Tibial nerve (tissue), 4 donors: ENCODE measurements around the gene ILKAP. TPM values are rescaled to one million over a fixed set of nuclear protein-coding genes. Genes with fewer than 3 reads are reported as not detected.
A peak's percentile ranks its signal among the peaks of the same experiment; 100 is the strongest.

Source experiments
- DNase-seq, 2 donors: peaks; one replicate each; pipeline ENCODE4 v3.0.0-alpha.2; 2019; ENCODE audit warnings: low spot score in 2 of 2
- H3K27ac ChIP-seq, 4 donors: fragments of 200-600 bp; sonication (generic) in 3 of 4; one replicate each; pipeline ENCODE4 v1.5.1; 2017 to 2019; ENCODE audit warnings: mild to moderate bottlenecking in 1 of 4
- H3K27me3 ChIP-seq, 2 donors: fragments of 200-600 bp; sonication (generic) in 1 of 2; one replicate each; pipeline versions ENCODE4 v1.5.1 to v1.6.0; 2017 to 2019
- H3K36me3 ChIP-seq, 3 donors: fragments of 200-600 bp; sonication (generic); one replicate each; pipeline ENCODE4 v1.5.1; 2018 to 2019
- H3K4me1 ChIP-seq, 4 donors: fragments of 200-600 bp; sonication (generic) in 3 of 4; one replicate each; pipeline ENCODE4 v1.5.1; 2017 to 2019
- H3K4me3 ChIP-seq, 4 donors: fragments of 200-600 bp; sonication (generic) in 3 of 4; one replicate each; pipeline ENCODE4 v1.5.1; 2017 to 2019; ENCODE audit warnings: mild to moderate bottlenecking in 1 of 4, moderate library complexity in 1 of 4
- H3K9me3 ChIP-seq, 4 donors: fragments of 200-600 bp; sonication (generic) in 3 of 4; one replicate each; pipeline ENCODE4 v1.5.1; 2017 to 2019
- EP300 ChIP-seq, 2 donors: sonication (generic); formaldehyde crosslinking; IDR thresholded peaks; one replicate each; pipeline ENCODE4 v1.6.1; 2017; ENCODE audit warnings: antibody characterized with exemption in 2 of 2, mild to moderate bottlenecking in 1 of 2
- POLR2A ChIP-seq, 2 donors: fragments of 450-650 bp; IDR thresholded peaks; one replicate each; pipeline ENCODE4 v1.6.1; 2017; ENCODE audit warnings: antibody characterized with exemption in 2 of 2, mild to moderate bottlenecking in 2 of 2, moderate library complexity in 2 of 2
- WGBS, 2 donors: methylation state at CpG; one replicate each; pipeline ENCODE4 v1.1.5; 2018; 5-methylcytosine and 5-hydroxymethylcytosine counted together
- total RNA-seq, 4 donors: library from RNA; depleted of rRNA; stranded (reverse); fragments of >200 nt; gene quantifications; one replicate each; pipeline ENCODE4 v1.1.0, GENCODE V29; 2016
- TF ChIP-seq, protein P1 (sequence below), 5 experiments: fragments of 200-600 bp in 3 of 5; fragments of 450-650 bp in 2 of 5; sonication (generic) in 3 of 5; IDR thresholded peaks; one replicate each; pipeline ENCODE4 v1.5.1; 2016 to 2019; ENCODE audit warnings: antibody characterized with exemption in 5 of 5, mild to moderate bottlenecking in 3 of 5, moderate library complexity in 2 of 5

Gene ILKAP
- total RNA-seq, 4 donors from 2014 or later, result 40.8 to 53.1 (median 47.9) TPM

DNA sequence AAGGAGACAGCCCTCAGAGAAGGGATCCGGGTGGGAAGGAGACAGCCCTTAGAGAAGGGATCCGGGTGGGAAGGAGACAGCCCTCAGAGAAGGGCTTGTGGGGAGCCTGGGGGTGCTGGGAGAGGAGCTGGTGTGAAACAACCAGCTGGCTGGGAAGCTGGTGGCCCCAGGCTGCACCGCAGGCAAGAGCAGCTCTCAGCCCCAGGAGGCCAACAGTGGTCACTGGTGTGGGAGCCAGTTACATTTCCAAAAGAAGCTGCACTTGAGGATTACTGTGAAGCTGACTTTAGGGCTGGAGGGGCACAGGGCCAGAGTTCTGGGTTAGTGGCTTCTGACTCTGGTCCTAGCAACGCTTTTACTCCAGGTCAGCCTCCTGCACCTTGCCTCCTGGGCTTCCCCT, 33.1 kb upstream of the ILKAP start:
- no peak for DNase-seq
- WGBS, 2 donors, result 81 to 86% methylated on average over 4 of the region's 4 CpGs
- Histone ChIP-seq H3K4me1 (peaks cover 0 to 29% (median 10%) of the 10 kb centered on the region in 4 donors), H3K36me3 (no peaks in the 10 kb centered on the region), H3K4me3 (no peak overlapping the region), H3K27me3 (peaks cover 0 to 19% of the 10 kb centered on the region in 2 donors), H3K9me3 (no peaks in the 10 kb centered on the region), H3K27ac (no peak overlapping the region)
- TF ChIP-seq, protein P1, sequence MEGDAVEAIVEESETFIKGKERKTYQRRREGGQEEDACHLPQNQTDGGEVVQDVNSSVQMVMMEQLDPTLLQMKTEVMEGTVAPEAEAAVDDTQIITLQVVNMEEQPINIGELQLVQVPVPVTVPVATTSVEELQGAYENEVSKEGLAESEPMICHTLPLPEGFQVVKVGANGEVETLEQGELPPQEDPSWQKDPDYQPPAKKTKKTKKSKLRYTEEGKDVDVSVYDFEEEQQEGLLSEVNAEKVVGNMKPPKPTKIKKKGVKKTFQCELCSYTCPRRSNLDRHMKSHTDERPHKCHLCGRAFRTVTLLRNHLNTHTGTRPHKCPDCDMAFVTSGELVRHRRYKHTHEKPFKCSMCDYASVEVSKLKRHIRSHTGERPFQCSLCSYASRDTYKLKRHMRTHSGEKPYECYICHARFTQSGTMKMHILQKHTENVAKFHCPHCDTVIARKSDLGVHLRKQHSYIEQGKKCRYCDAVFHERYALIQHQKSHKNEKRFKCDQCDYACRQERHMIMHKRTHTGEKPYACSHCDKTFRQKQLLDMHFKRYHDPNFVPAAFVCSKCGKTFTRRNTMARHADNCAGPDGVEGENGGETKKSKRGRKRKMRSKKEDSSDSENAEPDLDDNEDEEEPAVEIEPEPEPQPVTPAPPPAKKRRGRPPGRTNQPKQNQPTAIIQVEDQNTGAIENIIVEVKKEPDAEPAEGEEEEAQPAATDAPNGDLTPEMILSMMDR (IDR thresholded peaks at IDR 0.05), result no peak
- TF ChIP-seq POLR2A (IDR thresholded peaks at IDR 0.05) (no peak), EP300 (IDR thresholded peaks at IDR 0.05) (no peak)

DNA sequence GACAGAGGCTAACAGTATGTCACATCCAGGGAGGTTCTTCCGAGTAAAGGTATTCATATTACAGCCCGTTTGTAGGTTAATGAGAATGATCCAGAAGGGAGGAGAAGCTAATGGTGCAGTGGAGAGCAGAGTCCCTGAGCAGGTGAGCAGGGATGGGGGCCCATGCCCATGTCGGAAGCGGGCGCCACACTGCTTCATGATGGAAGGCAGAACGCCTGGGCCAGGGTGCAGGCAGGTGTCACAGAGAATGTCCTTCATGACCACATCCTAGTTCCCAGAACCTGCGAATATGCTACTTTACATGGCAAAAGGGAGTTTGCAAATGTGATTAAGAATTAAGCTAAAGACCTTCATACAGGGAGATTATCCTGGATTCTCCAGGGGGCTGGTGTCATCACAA, 32.4 kb upstream of the ILKAP start:
- TF ChIP-seq POLR2A (IDR thresholded peaks at IDR 0.05) (no peak), EP300 (IDR thresholded peaks at IDR 0.05) (no peak)
- TF ChIP-seq, protein P1 (IDR thresholded peaks at IDR 0.05), result no peak
- Histone ChIP-seq H3K4me3 (no peak overlapping the region), H3K9me3 (no peaks in the 10 kb centered on the region), H3K27me3 (peaks cover 0 to 19% of the 10 kb centered on the region in 2 donors), H3K4me1 (peaks cover 0 to 28% (median 10%) of the 10 kb centered on the region in 4 donors), H3K27ac (no peak overlapping the region), H3K36me3 (no peaks in the 10 kb centered on the region)
- DNase-seq, result no peak
- 90 to 94% methylated on average over 6 to 7 of the region's 7 CpGs for WGBS, 2 donors

DNA sequence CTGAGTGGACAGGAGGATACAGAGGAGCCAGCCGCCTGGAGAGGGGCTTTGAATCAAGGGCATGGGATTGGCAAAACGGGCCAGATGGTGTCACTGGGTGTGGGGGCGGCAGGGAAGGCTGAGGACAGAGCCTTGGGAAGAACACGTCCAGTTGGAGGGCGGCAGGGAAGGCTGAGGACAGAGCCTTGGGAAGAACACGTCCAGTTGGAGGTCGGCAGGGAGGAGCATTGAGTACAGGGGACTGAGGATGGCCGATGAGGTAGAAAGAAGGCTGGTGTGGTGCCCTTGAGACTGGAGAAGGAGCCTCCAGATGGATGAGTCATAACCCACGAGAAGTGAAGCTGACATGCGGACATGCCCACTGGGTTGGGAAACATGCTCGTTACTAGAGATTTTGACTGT, 31.8 kb upstream of the ILKAP start:
- WGBS, 2 donors, result 62 to 78% methylated on average over 11 of the region's 11 CpGs
- no peak overlapping the region for H3K27ac ChIP-seq

DNA sequence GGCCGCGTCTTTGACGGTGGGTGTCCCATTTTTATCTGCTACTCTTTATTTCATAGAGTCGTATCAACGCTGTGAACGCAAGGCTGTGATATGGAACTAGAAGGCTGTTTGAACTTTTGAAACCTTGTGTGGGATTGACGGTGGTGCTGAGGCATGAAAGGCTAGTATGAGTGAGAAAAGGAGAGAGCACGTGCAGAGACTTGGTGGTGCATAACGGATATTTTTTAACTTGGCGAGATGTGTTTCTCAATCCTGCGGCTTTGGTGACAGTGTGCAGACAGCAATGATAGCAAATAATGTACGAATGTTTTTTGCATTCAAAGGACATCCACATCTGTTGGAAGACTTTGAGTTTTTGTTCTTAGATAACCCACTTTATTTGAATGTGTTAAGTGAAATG, 30.1 kb upstream of the ILKAP start:
- H3K27ac ChIP-seq, result no peak overlapping the region
- TF ChIP-seq POLR2A (IDR thresholded peaks at IDR 0.05) (no peak), EP300 (IDR thresholded peaks at IDR 0.05) (no peak)
- TF ChIP-seq, protein P1 (IDR thresholded peaks at IDR 0.05), result no peak
- no peaks in the 10 kb centered on the region for H3K9me3 ChIP-seq
- WGBS, 2 donors, result 77 to 89% methylated on average over 12 of the region's 12 CpGs
- no peaks in the 10 kb centered on the region for H3K36me3 ChIP-seq
- H3K4me1 ChIP-seq, result peaks cover 0 to 29% (median 8%) of the 10 kb centered on the region in 4 donors
- no peak for DNase-seq
- H3K4me3 ChIP-seq, result no peak overlapping the region
- H3K27me3 ChIP-seq, result peaks cover 0 to 10% of the 10 kb centered on the region in 2 donors

More for the DNA sequence above, 31.8 kb upstream of the ILKAP start:
- Histone ChIP-seq H3K4me1 (peaks cover 0 to 28% (median 12%) of the 10 kb centered on the region in 4 donors), H3K36me3 (no peaks in the 10 kb centered on the region), H3K4me3 (no peak overlapping the region), H3K27me3 (peaks cover 0 to 16% of the 10 kb centered on the region in 2 donors), H3K9me3 (no peaks in the 10 kb centered on the region)
- TF ChIP-seq, protein P1 (IDR thresholded peaks at IDR 0.05), result no peak
- no peak for TF ChIP-seq EP300 (IDR thresholded peaks at IDR 0.05)
- TF ChIP-seq POLR2A (IDR thresholded peaks at IDR 0.05), result no peak
- DNase-seq, result no peak

DNA sequence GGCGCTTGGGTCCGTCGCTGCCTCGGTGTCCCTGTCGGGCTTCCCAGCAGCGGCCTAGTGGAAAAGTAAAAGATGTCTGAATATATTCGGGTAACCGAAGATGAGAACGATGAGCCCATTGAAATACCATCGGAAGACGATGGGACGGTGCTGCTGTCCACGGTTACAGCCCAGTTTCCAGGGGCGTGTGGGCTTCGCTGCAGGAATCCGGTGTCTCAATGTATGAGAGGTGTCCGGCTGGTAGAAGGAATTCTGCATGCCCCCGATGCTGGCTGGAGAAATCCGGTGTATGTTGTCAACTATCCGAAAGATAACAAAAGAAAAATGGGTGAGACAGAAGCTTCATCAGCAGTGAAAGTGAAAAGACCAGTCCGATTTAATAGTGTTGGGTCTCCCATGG, 28.3 kb upstream of the ILKAP start:
- no peaks in the 10 kb centered on the region for H3K9me3 ChIP-seq
- peak overlapping the region in 1 of 4 donors; percentile 81 for H3K27ac ChIP-seq
- peaks cover 0 to 38% (median 8%) of the 10 kb centered on the region in 4 donors for H3K4me1 ChIP-seq

More for the DNA sequence above, 28.3 kb upstream of the ILKAP start:
- peaks cover 0 to 8% (median 0%) of the 10 kb centered on the region in 3 donors for H3K36me3 ChIP-seq
- DNase-seq, result no peak
- WGBS, 2 donors, result 52 to 63% methylated on average over 21 of the region's 21 CpGs
- H3K27me3 ChIP-seq, result no peaks in the 10 kb centered on the region
- TF ChIP-seq, protein P1 (IDR thresholded peaks at IDR 0.05), result peak in 1 of 5 experiments; percentile 2
- TF ChIP-seq POLR2A (IDR thresholded peaks at IDR 0.05), result no peak
- peak overlapping the region; percentile 32 to 81 (median 72) for H3K4me3 ChIP-seq
